Measurements from ENCODE around the gene KCNH8.

DNA sequence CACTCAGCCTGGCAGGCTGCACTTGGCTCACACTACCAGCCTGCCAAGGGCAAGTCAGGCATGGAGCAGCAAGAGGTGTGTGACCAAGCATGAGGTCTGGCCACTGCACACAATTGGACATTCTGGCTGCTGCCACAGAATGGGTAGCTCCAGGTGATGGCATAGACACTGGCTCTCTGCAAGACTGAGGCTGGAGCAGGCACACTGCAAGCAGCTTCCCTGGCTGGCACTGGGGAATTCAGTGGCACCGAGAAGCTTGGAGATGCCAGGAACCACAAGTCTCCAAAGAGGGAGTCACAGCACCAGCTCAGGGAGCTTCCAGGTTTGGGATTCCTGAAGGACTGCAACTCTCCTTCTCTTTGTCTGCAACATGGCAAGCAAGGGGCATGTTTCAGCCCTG lies 42.0 kb upstream of the KCNH8 start:
- TF ChIP-seq, protein P1, sequence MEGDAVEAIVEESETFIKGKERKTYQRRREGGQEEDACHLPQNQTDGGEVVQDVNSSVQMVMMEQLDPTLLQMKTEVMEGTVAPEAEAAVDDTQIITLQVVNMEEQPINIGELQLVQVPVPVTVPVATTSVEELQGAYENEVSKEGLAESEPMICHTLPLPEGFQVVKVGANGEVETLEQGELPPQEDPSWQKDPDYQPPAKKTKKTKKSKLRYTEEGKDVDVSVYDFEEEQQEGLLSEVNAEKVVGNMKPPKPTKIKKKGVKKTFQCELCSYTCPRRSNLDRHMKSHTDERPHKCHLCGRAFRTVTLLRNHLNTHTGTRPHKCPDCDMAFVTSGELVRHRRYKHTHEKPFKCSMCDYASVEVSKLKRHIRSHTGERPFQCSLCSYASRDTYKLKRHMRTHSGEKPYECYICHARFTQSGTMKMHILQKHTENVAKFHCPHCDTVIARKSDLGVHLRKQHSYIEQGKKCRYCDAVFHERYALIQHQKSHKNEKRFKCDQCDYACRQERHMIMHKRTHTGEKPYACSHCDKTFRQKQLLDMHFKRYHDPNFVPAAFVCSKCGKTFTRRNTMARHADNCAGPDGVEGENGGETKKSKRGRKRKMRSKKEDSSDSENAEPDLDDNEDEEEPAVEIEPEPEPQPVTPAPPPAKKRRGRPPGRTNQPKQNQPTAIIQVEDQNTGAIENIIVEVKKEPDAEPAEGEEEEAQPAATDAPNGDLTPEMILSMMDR (IDR thresholded peaks at IDR 0.05) = no peak
- no peak for TF ChIP-seq POLR2A (IDR thresholded peaks at IDR 0.05)
- no peak for TF ChIP-seq POLR2AphosphoS5 (IDR thresholded peaks at IDR 0.05)

Data from prostate gland (tissue), 2 donors.